Endodermal cell (in vitro differentiated cells): ENCODE measurements around the gene PNPLA6. TPM values are rescaled to one million over a fixed set of nuclear protein-coding genes. Genes with fewer than 3 reads are reported as not detected.

Source experiments
- DNase-seq: peaks from one replicate; pipeline ENCODE4 v3.0.0-alpha.2; 2017
- H3K27ac ChIP-seq: 2 replicates; pipeline ENCODE4 v1.5.1; 2013; ENCODE audit warnings: mild to moderate bottlenecking, low read depth, low read length, moderate library complexity
- H3K27me3 ChIP-seq: 2 replicates; pipeline ENCODE4 v1.6.1; 2013; ENCODE audit warnings: mild to moderate bottlenecking, low read length, moderate library complexity; ENCODE audit not compliant: insufficient read depth, control insufficient read depth, poor library complexity, severe bottlenecking
- H3K36me3 ChIP-seq: 2 replicates; pipeline ENCODE4 v1.7.0; 2013; ENCODE audit warnings: mild to moderate bottlenecking, low read length, moderate library complexity; ENCODE audit not compliant: control insufficient read depth, insufficient read depth
- H3K4me1 ChIP-seq: one replicate; pipeline ENCODE4 v1.7.0; 2013; ENCODE audit warnings: low read length; ENCODE audit not compliant: control insufficient read depth, insufficient read depth
- H3K4me3 ChIP-seq: 2 replicates; pipeline ENCODE4 v1.5.1; 2013; ENCODE audit warnings: mild to moderate bottlenecking, low read length, moderate library complexity
- H3K9ac ChIP-seq: 2 replicates; pipeline ENCODE4 v1.6.1; 2013; ENCODE audit warnings: mild to moderate bottlenecking, low read length, moderate library complexity; ENCODE audit not compliant: poor library complexity, severe bottlenecking; ENCODE audit errors: extremely low read depth
- H3K9me3 ChIP-seq: 2 replicates; pipeline ENCODE4 v1.6.1; 2013; ENCODE audit warnings: mild to moderate bottlenecking, low read length, moderate library complexity; ENCODE audit not compliant: control insufficient read depth
- H3K27ac Mint-ChIP-seq: 2 replicates; pipeline ENCODE4 v1.8.0; 2020; ENCODE audit warnings: mixed read lengths
- H3K27me3 Mint-ChIP-seq: 2 replicates; pipeline ENCODE4 v1.8.0; 2021; ENCODE audit warnings: mild to moderate bottlenecking, mixed read lengths; ENCODE audit not compliant: insufficient read depth
- H3K36me3 Mint-ChIP-seq: 2 replicates; pipeline ENCODE4 v1.8.0; 2020; ENCODE audit warnings: low read depth, mixed read lengths
- H3K4me1 Mint-ChIP-seq: 2 replicates; pipeline ENCODE4 v1.8.0; 2020; ENCODE audit warnings: mixed read lengths
- H3K4me3 Mint-ChIP-seq: 2 replicates; pipeline ENCODE4 v1.8.0; 2020; ENCODE audit warnings: mild to moderate bottlenecking, moderate library complexity, mixed read lengths
- H3K9me3 Mint-ChIP-seq: 2 replicates; pipeline ENCODE4 v1.8.0; 2020; ENCODE audit warnings: mild to moderate bottlenecking, mixed read lengths
- CTCF ChIP-seq: fragments of 200-600 bp; sonication (generic); conservative IDR thresholded peaks from 2 replicates; pipeline ENCODE4 v1.5.0; 2021; ENCODE audit warnings: antibody characterized with exemption, mild to moderate bottlenecking
- WGBS, 2 experiments: methylation state at CpG; one replicate each; pipeline versions ENCODE4 v1.1.5 to v1.1.7; 2013; ENCODE audit warnings: missing lambda C conversion rate in 2 of 2, mixed read lengths in 1 of 2; ENCODE audit not compliant: insufficient coverage in 1 of 2, insufficient read length in 1 of 2; 5-methylcytosine and 5-hydroxymethylcytosine counted together
- total RNA-seq, 2 donors: library from RNA; stranded (reverse); fragmentation: NEBNext Ultra II Directional in 1 of 2; extraction: Animal tissue kit (Norgen Biotek cat#: 25700) in 1 of 2; gene quantifications; 2 replicates in 1 of 2; 3 replicates in 1 of 2; pipeline ENCODE4 v1.2.1, GENCODE V29; 2021

PNPLA6 gene
- total RNA-seq, 2 donors from 2014 or later = 86.1 to 124 TPM

DNA sequence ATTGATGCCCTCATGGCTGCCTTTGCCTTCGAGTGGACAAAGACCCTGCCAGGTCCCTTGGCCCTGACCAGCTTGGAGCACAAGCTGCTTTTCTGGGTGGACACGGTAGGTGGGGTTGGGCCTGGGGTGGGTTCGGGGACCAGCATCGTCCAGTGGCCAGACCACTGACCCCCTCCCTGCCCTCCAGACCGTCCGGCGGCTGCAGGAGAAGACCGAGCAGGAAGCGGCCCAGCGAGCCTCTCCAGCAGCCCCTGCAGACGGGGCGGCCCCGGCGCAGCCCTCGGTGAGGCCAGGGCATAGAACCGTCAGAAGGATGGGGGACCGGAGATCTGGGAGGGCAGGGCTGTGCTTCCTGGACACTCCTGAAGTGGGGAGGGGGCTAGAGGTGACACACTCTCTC lies 70.8 kb downstream of the PNPLA6 start:
- Mint-ChIP-seq H3K4me1 (peaks cover 5% of the 10 kb centered on the region), H3K36me3 (peaks cover 49% of the 10 kb centered on the region), H3K9me3 (peaks cover 3% of the 10 kb centered on the region), H3K4me3 (no peak overlapping the region), H3K27me3 (no peaks in the 10 kb centered on the region), H3K27ac (no peak overlapping the region)
- peaks cover 18% of the 10 kb centered on the region for H3K36me3 ChIP-seq
- TF ChIP-seq CTCF = no peak
- no peak overlapping the region for H3K9ac ChIP-seq
- no peaks in the 10 kb centered on the region for H3K9me3 ChIP-seq
- WGBS, 2 experiments = 95 to 97% methylated on average over 11 to 17 of the region's 17 CpGs
- H3K4me3 ChIP-seq = no peak overlapping the region
- H3K4me1 ChIP-seq = no peaks in the 10 kb centered on the region
- H3K27ac ChIP-seq = no peak overlapping the region
- H3K27me3 ChIP-seq = no peaks in the 10 kb centered on the region
- DNase-seq = no peak

- no peaks in the 10 kb centered on the region for H3K9me3 ChIP-seq
- Mint-ChIP-seq H3K4me3 (no peak overlapping the region), H3K4me1 (peaks cover under 1% of the 10 kb centered on the region), H3K36me3 (peaks cover 47% of the 10 kb centered on the region), H3K27me3 (no peaks in the 10 kb centered on the region), H3K9me3 (peaks cover 3% of the 10 kb centered on the region), H3K27ac (no peak overlapping the region)
- no peak for TF ChIP-seq CTCF
- H3K36me3 ChIP-seq = peaks cover 18% of the 10 kb centered on the region
- no peak overlapping the region for H3K27ac ChIP-seq
- DNase-seq = no peak
- H3K4me3 ChIP-seq = no peak overlapping the region
- WGBS, 2 experiments = 86 to 100% methylated on average over 1 to 6 of the region's 10 CpGs
- H3K4me1 ChIP-seq = no peaks in the 10 kb centered on the region
- no peak overlapping the region for H3K9ac ChIP-seq
- no peaks in the 10 kb centered on the region for H3K27me3 ChIP-seq
Measured at GRCh38 chr19:7607212-7607873, 71.8 kb downstream of the PNPLA6 start.

- Histone ChIP-seq H3K27me3 (no peaks in the 10 kb centered on the region), H3K27ac (no peak overlapping the region), H3K4me1 (no peaks in the 10 kb centered on the region), H3K36me3 (peaks cover 18% of the 10 kb centered on the region), H3K9me3 (no peaks in the 10 kb centered on the region), H3K9ac (no peak overlapping the region), H3K4me3 (no peak overlapping the region)
- no peak overlapping the region for H3K27ac Mint-ChIP-seq
- peaks cover 46% of the 10 kb centered on the region for H3K36me3 Mint-ChIP-seq
- WGBS, 2 experiments = 94 to 96% methylated on average over 5 to 25 of the region's 25 CpGs
- no peak for DNase-seq
- H3K4me3 Mint-ChIP-seq = no peak overlapping the region
- H3K9me3 Mint-ChIP-seq = peaks cover 3% of the 10 kb centered on the region
- H3K4me1 Mint-ChIP-seq = no peaks in the 10 kb centered on the region
- no peak for TF ChIP-seq CTCF
- no peaks in the 10 kb centered on the region for H3K27me3 Mint-ChIP-seq
Measured at GRCh38 chr19:7607874-7608560, 72.5 kb downstream of the PNPLA6 start.
